MV-4-11 (cell line): Measurements from ENCODE around the gene MPI.
"Not testable (repeated sequence)": the region's sequence is repeated elsewhere in the genome, so short reads cannot be mapped to it uniquely, and the experiment has no call there.

Experiments used
- DNase-seq: peaks from one replicate; lab custom pipeline; 2025; lab: John Stamatoyannopoulos, UW

The MPI gene

GRCh38 chr15:74863239-74864056 lies 26.4 kb upstream of the MPI start:
- DNase-seq: no peak

- no peak for DNase-seq
These were observed 25.5 kb upstream of the MPI start for GRCh38 chr15:74864296-74864695.

GRCh38 chr15:74865316-74865715 lies 24.5 kb upstream of the MPI start:
- no peak for DNase-seq

- DNase-seq: no peak
These were observed 23.8 kb upstream of the MPI start for GRCh38 chr15:74866090-74866489.

- DNase-seq: no peak
These were observed 22.3 kb upstream of the MPI start for GRCh38 chr15:74867466-74868038.

GRCh38 chr15:74868059-74868458 lies 21.8 kb upstream of the MPI start:
- DNase-seq: peak; percentile 96

GRCh38 chr15:74869372-74869725 lies 20.5 kb upstream of the MPI start:
- DNase-seq: no peak

- DNase-seq: peak; percentile 98
These were observed 20.0 kb upstream of the MPI start for GRCh38 chr15:74869726-74870407.

GRCh38 chr15:74870436-74871215 lies 19.2 kb upstream of the MPI start:
- DNase-seq: peak; percentile 45

- DNase-seq: no peak
These were observed 17.2 kb upstream of the MPI start for GRCh38 chr15:74872702-74873035.

GRCh38 chr15:74873036-74873755 lies 16.6 kb upstream of the MPI start, which contains the start of gene SCAMP2:
Gene SCAMP2, minus strand, starts transcription at chr15:74873365. Its CDS starts 110 bp downstream, at chr15:74873255.
- DNase-seq: peak; percentile 91

- peak; percentile 29 for DNase-seq
These were observed 16.0 kb upstream of the MPI start for GRCh38 chr15:74873756-74874424.

GRCh38 chr15:74878273-74878672 lies 11.6 kb upstream of the MPI start:
- no peak for DNase-seq

- no peak for DNase-seq
These were observed 7.3 kb upstream of the MPI start for GRCh38 chr15:74882528-74882927.

- no peak for DNase-seq
These were observed 5.2 kb upstream of the MPI start for GRCh38 chr15:74884428-74885223.

- DNase-seq: no peak
These were observed 4.4 kb upstream of the MPI start for GRCh38 chr15:74885461-74885860.

GRCh38 chr15:74887537-74888193 lies 2.2 kb upstream of the MPI start:
- DNase-seq: not testable (repeated sequence)

GRCh38 chr15:74888716-74889115 lies 1.1 kb upstream of the MPI start:
- no peak for DNase-seq

- DNase-seq: peak; percentile 28
These were observed 406 bp upstream of the MPI start for GRCh38 chr15:74889390-74889882.

- DNase-seq: no peak
These were observed 771 bp downstream of the MPI start for GRCh38 chr15:74890665-74890960.
